ENCODE results near the gene CTU1.

DNA sequence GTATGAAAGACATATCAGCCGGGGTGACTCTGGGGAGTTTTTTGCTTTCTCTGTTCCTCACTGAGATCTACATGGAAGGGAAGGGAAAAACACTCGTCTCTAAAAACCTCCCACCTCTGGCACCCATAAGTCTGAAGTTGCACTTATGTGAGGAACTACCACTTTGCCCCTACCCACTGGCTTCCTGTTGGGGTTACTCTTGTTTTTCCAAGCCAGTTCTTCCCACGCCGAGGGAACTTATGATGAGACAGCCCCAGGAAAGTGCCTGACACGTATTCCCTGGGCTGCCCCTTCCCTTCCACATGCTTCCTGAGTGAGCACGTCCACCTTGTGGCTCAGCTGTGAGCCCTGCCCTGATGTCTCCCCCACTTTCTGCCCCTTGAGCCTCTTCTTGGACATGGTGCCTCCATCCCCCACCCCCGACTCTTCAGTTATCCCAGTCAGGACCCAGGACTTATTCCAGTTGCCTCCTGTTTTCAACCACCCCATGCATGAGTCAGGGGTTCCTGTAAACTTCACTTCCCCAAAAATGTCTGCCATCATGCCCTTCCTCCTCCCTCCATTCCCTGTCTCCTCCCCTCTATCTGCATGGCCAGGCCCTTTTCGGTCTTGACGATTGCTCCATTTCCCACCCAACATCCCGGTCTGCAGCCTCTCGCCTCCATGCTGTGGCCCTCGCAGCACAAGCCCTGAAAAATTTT, 28.8 kb upstream of the CTU1 start:
- TF ChIP-seq POLR2A (IDR thresholded peaks at IDR 0.05), result no peak
- TF ChIP-seq, protein P1, sequence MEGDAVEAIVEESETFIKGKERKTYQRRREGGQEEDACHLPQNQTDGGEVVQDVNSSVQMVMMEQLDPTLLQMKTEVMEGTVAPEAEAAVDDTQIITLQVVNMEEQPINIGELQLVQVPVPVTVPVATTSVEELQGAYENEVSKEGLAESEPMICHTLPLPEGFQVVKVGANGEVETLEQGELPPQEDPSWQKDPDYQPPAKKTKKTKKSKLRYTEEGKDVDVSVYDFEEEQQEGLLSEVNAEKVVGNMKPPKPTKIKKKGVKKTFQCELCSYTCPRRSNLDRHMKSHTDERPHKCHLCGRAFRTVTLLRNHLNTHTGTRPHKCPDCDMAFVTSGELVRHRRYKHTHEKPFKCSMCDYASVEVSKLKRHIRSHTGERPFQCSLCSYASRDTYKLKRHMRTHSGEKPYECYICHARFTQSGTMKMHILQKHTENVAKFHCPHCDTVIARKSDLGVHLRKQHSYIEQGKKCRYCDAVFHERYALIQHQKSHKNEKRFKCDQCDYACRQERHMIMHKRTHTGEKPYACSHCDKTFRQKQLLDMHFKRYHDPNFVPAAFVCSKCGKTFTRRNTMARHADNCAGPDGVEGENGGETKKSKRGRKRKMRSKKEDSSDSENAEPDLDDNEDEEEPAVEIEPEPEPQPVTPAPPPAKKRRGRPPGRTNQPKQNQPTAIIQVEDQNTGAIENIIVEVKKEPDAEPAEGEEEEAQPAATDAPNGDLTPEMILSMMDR (IDR thresholded peaks at IDR 0.05), result no peak

Data from uterus (tissue), 2 donors.